Globus pallidus (tissue), 1 donor: ENCODE measurements around the gene CSF3R.

Experiments used
- DNase-seq: peaks from one replicate; pipeline ENCODE4 v3.0.0-alpha.2; 2015; ENCODE audit warnings: low spot score

The CSF3R gene

GRCh38 chr1:36419569-36419968 is 63.1 kb downstream of the CSF3R start:
- DNase-seq = no peak

- DNase-seq = no peak
These were observed 63.6 kb downstream of the CSF3R start for GRCh38 chr1:36419140-36419539.

GRCh38 chr1:36417931-36418330 is 64.8 kb downstream of the CSF3R start:
- DNase-seq = no peak
